GM18873 (cell line): ENCODE results near the gene ANKRD17.
"Not testable (repeated sequence)": the region's sequence is repeated elsewhere in the genome, so short reads cannot be mapped to it uniquely, and the experiment has no call there.

Experiments
- ATAC-seq: cut with Tn5 transposase; IDR thresholded peaks from one replicate; pipeline ENCODE4 v1.9.1; 2021; ENCODE audit warnings: mild to moderate bottlenecking, moderate library complexity, moderate number of reproducible peaks; ENCODE audit not compliant: unreplicated experiment, low FRiP score

The ANKRD17 gene

DNA sequence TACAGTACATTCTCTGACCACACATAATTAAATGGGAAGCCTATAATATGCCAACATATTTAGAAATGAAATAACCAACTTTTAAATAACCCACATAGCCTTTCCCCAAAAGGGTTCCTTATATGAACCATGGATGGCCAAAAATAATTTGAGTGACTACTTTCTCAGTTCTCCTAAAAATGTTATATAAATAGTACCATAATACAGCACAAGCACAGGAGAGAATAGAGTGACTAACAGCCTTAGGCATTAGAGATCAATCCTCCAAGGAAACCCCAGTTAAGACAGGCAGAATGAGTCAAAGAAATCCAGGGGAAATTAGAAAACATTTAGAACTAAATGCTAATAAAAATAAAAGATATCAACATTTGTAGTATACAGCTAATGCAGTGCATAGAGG, 50.2 kb downstream of the ANKRD17 start:
- no peak for ATAC-seq

GRCh38 chr4:73206236-73206635, 52.4 kb downstream of the ANKRD17 start:
- ATAC-seq, result no peak

- no peak for ATAC-seq
Measured at GRCh38 chr4:73205482-73205881, 53.1 kb downstream of the ANKRD17 start.

GRCh38 chr4:73203976-73204375, 54.6 kb downstream of the ANKRD17 start:
- not testable (repeated sequence) for ATAC-seq

DNA sequence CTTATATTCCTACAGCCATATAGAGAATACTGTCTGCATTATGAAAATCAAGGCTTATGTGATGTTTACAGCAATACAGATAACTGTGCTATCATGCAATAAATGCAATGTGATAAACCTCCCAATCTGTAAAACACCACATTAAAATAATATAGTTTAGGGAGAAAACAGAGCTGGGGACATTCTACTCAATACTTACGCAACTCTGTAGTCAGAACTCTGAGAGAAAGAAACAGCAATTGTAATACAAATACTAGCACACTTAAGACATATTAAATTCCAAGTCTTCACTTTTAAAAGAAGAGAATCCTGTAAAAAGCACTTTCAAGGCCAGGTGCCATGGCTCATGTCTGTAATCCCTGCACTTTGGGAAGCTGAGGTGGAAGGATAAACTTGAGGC, 61.4 kb downstream of the ANKRD17 start:
- no peak for ATAC-seq

DNA sequence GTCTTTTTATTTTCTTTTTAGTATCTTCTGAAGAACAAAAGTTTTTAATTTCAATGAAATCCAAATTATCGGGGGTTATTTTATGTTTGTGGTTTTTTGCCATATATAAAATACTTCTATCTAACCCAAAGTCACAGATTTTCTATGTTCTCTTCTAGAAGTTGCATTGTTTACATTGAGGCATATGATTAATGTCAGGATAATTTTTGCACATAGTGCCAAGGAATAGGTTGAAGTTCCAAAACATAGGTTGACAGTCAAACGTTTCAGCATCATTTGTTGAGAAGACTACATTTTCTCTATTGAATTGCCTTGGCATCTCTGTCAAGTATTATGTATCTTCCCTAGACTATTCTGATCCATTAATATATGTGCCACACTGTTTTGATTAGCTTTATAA, 64.5 kb downstream of the ANKRD17 start:
- no peak for ATAC-seq

DNA sequence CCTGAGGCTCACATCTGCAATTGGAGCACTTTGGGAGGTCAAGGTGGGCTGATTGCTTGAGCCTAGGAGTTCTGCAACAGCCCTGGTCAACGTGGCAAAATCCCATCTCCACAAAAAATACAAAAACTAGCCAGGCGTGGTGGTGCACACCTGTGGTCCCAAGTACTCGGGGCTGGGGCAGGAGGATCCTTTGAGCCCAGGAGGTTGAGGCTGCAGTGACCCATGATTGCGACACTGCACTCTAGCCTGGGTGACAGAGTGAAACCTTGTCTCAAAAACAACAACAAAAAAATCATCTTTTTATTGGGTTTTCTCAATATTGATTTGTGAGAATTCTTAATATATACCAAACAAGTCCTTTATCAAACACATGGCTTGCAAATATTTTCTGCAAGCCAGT, 64.9 kb downstream of the ANKRD17 start:
- peak; percentile 17 for ATAC-seq

DNA sequence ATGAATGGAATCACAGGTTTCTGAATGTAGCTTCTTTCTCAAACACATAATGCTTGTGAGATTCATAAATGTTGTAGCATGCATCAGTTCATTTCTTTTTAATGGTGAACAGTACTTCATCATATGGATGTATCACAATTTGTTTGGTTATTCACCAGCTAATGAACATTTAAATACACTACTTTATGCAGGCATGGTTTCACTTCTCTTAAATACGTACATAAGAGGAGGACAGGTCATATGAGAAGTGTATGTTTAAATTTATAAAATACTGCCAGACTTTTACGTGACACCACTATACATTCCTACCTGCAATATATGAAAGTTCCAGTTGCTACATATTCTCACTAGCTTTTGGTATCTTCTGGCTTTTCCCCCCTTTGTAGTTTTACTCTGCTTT, 65.4 kb downstream of the ANKRD17 start:
- ATAC-seq, result peak; percentile 52

- ATAC-seq, result no peak
Measured at GRCh38 chr4:73189274-73189810, 69.3 kb downstream of the ANKRD17 start.

- peak; percentile 68 for ATAC-seq
Measured at GRCh38 chr4:73187325-73187724, 71.3 kb downstream of the ANKRD17 start.

GRCh38 chr4:73185903-73186302, 72.7 kb downstream of the ANKRD17 start:
- ATAC-seq, result no peak

DNA sequence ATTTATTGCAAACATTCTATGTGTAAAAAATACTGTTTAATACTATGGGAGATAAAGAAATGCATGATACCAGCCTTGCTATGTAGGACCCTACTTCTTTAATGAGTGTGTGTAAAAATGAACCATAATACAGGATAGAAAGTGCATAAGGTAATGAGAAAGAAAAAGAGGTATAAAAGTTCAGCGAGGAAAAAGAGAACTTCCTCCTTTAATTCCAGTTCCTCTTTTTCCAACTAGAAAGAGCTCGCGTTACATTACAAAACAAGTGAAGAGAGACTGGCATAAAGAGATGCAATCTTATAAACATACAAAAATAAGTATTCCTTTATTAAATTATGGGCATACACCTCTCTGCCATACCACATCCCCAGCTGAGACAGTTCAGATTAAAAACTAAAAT, 77.4 kb downstream of the ANKRD17 start:
- no peak for ATAC-seq

- ATAC-seq, result no peak
Measured at GRCh38 chr4:73178389-73178788, 80.2 kb downstream of the ANKRD17 start.

DNA sequence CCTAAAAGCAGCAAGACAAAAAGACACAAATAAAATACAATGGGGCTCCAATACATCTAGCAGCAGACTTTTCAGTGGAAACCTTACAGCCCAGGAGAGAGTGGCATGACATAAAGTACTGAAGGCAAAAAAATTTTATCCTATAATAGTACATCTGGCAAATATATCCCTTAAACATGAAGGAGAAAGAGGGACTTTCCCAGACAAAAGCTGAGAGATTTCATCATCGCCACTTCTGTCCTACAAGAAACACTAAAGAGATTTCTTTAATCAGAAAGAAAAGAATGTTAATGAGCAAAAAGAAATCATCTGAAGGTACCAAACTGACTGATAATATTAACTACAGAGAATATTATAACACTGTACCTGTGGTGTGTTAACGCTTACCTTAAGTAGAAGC, 86.4 kb downstream of the ANKRD17 start:
- ATAC-seq, result no peak

GRCh38 chr4:73170518-73171198, 87.9 kb downstream of the ANKRD17 start:
- ATAC-seq, result no peak

DNA sequence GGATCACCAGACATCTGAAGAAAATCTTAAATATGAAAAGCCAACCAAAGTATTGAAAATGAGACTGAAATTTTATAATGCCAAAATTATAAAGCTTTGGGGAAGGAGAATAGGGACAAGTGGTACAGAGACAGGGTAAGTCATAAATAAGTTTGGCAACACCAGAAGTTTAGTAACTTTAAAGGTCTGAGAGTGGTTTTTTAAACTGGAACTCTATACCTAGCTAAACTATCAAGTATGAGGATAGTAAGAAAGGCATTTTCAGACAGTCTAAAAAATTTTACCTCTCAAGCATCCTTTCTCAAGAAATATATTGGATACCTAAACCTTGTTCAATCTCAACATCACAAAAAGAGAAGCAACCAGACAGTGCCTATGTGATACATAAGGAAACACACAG, 92.4 kb downstream of the ANKRD17 start:
- no peak for ATAC-seq

GRCh38 chr4:73161527-73162185, 96.9 kb downstream of the ANKRD17 start:
- no peak for ATAC-seq

GRCh38 chr4:73156394-73156793, 102.2 kb downstream of the ANKRD17 start:
- no peak for ATAC-seq

GRCh38 chr4:73152893-73153292, 105.7 kb downstream of the ANKRD17 start:
- ATAC-seq, result no peak

DNA sequence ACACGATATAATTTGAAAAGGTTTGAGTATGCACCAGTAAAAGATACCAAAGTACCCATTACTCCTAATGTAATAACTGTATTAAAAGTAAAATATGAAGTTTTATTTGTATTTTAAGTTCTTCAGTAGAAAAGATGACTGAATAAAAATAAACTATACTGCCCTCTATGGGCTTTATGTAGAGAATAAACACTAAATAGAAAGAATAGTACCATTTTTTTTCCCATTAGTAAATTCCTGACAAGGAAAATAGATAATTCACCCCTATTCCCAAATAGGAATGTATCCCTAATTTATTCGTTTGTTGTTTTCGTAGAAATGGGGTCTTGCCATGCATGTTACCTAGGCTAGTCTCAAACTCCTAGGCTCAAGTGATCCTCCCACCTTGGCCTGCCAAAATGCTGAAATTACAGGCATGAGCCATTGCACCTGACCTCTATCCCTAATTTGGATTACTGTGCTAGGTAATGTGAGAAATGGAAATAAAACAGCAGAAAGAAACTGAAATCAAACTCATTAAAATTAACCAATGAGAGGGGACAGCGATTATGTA, 115.5 kb downstream of the ANKRD17 start:
- no peak for ATAC-seq

DNA sequence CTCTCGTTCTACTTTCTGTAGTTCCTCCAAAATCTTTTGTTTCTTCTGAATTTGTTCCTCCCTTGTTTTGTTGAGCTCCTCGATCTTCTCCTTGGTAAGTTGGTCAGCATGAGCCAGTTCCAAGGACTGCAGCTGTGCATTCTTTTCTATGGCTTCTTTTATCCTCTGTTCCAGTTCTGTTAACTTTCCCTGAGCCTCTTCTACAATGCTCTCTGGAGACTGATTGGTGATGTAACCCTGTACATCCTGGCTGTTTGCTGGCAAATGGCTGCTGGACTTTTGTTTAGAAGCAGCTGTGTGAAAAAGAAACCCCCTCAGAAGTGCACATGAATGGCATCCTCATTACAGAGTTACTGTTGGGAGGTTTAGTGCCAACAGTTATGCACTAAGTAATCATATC, 118.6 kb downstream of the ANKRD17 start:
- ATAC-seq, result no peak

- no peak for ATAC-seq
Measured at GRCh38 chr4:73139245-73139644, 119.4 kb downstream of the ANKRD17 start.
